HFF-Myc (cell line): Measurements from ENCODE around the gene CCDC134.

ENCODE experiments used
- DNase-seq: peaks from one replicate; pipeline ENCODE4 v3.0.0-alpha.2; 2011; ENCODE audit warnings: low read depth; ENCODE audit errors: extremely low read depth
- H3K4me3 ChIP-seq: replicated peaks from 2 replicates; pipeline ENCODE4 v1.5.1; 2011; ENCODE audit warnings: low read depth, mild to moderate bottlenecking, control low read depth, low read length
- TF ChIP-seq, protein P1 (sequence below): IDR thresholded peaks from 2 replicates; pipeline ENCODE4 v1.5.1; 2012; ENCODE audit warnings: mild to moderate bottlenecking, low read depth, low read length, control low read depth; ENCODE audit errors: missing control alignments

CCDC134 gene

DNA sequence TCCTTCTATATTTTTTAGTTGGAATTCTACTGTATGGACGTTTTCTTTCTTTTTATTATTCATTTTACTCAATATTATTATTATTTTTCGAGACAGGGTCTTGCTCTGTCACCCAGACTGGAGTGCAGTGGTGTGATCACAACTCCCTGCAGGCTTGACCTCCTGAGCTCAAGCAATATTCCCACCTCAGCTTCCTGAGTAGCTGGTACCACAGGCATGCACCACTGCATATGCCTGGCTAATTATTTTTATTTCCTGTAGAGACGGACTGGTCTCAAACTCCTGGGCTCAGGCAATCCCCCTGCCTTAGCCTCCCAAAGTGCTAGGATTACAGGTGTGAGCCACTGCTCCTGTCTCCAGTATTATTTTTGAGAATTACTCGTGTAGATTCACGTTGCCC lies 34.0 kb upstream of the CCDC134 start:
- no peak for DNase-seq
- no peak overlapping the region for H3K4me3 ChIP-seq
- TF ChIP-seq, protein P1, sequence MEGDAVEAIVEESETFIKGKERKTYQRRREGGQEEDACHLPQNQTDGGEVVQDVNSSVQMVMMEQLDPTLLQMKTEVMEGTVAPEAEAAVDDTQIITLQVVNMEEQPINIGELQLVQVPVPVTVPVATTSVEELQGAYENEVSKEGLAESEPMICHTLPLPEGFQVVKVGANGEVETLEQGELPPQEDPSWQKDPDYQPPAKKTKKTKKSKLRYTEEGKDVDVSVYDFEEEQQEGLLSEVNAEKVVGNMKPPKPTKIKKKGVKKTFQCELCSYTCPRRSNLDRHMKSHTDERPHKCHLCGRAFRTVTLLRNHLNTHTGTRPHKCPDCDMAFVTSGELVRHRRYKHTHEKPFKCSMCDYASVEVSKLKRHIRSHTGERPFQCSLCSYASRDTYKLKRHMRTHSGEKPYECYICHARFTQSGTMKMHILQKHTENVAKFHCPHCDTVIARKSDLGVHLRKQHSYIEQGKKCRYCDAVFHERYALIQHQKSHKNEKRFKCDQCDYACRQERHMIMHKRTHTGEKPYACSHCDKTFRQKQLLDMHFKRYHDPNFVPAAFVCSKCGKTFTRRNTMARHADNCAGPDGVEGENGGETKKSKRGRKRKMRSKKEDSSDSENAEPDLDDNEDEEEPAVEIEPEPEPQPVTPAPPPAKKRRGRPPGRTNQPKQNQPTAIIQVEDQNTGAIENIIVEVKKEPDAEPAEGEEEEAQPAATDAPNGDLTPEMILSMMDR, result no peak

- DNase-seq, result no peak
- TF ChIP-seq, protein P1, result no peak
- H3K4me3 ChIP-seq, result no peak overlapping the region
Measured at GRCh38 chr22:41768430-41768829, 32.0 kb upstream of the CCDC134 start.

GRCh38 chr22:41770715-41771468 lies 29.6 kb upstream of the CCDC134 start:
- no peak for DNase-seq

DNA sequence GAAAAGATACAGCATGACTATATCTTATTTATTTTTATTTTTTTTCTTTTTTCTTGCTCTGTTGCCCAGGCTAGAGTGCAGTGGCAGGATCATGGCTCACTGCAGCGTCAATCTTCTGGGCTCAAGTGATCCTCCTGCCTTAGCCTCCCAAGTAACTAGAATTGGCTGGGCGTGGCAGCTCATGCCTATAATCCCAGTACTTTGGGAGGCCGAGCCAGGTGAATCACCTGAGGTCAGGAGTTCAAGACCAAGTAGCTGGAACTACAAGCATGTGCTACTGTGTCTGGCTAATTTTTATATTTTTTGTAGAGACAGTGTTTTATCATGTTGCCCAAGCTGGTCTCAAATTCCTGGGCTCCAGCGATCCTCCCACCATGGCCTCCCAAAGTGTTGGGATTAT lies 28.3 kb upstream of the CCDC134 start:
- TF ChIP-seq, protein P1, result no peak
- DNase-seq, result no peak
- no peak overlapping the region for H3K4me3 ChIP-seq

More at GRCh38 chr22:41770715-41771468, 29.6 kb upstream of the CCDC134 start:
- no peak overlapping the region for H3K4me3 ChIP-seq
- TF ChIP-seq, protein P1, result no peak

DNA sequence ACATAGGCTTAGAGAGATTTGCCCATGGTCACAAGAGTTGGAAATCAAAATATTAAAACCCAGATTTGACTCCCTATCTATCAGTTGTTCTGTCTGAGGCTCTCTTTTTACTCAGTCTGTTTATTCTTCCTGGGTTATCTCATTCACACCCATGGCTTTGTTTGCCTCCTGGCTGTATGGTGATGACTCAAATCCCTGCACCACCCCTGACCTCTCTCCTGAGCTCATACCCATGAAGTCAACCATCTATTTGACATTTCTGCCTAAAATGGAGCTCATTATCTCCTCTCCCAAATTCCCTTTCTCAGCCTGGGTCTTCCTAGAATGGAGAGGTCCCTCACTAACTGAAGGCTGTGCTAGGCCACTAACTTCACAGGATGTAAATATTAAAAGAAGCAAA lies 27.8 kb upstream of the CCDC134 start:
- TF ChIP-seq, protein P1, result no peak
- no peak overlapping the region for H3K4me3 ChIP-seq
- DNase-seq, result no peak

- TF ChIP-seq, protein P1, result no peak
- no peak for DNase-seq
- H3K4me3 ChIP-seq, result no peak overlapping the region
Measured at GRCh38 chr22:41775338-41775737, 25.1 kb upstream of the CCDC134 start.

DNA sequence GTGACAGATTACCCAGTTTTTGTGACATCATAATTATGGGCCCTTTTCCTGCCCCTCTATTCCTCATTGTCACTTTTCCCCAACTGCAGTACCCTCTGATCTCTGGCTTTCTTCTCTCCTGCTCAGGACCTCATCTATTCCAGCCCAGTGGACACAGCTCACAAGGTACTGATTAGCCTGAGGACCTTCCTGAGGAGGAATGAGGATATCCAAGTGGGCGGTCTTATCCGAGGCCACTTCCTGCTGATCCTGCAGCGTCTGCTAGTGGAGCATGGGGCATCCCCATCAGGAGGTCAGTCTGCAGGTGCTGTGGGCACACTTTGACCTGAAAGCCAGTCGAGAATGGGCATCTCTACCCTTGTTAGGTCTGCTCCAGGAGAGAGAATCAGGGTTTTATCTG lies 24.5 kb upstream of the CCDC134 start:
- no peak for DNase-seq
- no peak overlapping the region for H3K4me3 ChIP-seq
- TF ChIP-seq, protein P1, result no peak
